Measurements from ENCODE around the gene RMND1.

DNA sequence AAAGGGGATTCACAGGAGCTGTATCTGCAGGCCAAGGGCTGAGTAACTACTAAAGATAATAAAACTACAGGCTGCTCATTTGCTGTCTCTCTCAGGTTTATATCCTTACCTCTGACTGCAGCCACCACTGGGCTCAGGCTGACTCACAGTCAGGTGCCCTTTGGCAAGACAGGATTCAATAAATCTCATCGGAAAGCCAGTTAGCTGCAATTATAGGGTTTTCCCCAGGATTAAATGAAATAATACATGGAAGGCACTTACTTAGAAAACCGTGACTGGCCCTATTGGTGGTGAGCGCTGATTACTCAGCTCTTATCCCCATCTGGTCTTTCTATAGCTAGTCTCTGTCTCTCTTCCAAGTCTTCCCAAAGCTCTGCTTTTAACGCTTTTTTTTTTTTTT, 26.4 kb downstream of the RMND1 start:
- TF ChIP-seq, protein P1, sequence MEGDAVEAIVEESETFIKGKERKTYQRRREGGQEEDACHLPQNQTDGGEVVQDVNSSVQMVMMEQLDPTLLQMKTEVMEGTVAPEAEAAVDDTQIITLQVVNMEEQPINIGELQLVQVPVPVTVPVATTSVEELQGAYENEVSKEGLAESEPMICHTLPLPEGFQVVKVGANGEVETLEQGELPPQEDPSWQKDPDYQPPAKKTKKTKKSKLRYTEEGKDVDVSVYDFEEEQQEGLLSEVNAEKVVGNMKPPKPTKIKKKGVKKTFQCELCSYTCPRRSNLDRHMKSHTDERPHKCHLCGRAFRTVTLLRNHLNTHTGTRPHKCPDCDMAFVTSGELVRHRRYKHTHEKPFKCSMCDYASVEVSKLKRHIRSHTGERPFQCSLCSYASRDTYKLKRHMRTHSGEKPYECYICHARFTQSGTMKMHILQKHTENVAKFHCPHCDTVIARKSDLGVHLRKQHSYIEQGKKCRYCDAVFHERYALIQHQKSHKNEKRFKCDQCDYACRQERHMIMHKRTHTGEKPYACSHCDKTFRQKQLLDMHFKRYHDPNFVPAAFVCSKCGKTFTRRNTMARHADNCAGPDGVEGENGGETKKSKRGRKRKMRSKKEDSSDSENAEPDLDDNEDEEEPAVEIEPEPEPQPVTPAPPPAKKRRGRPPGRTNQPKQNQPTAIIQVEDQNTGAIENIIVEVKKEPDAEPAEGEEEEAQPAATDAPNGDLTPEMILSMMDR (IDR thresholded peaks at IDR 0.05), result no peak
- no peak for TF ChIP-seq POLR2A (IDR thresholded peaks at IDR 0.05)

All from thyroid gland (tissue), 4 donors.